Measurements from ENCODE around the gene SBF1. TPM values are rescaled to one million over a fixed set of nuclear protein-coding genes. Genes with fewer than 3 reads are reported as not detected.

The SBF1 gene
- total and polyA plus RNA-seq, 2 of the 13 experiments (the other 11 are each of a cell fraction or from before 2014, with no cell fraction given), result 31.7 to 40.9 TPM

- TF ChIP-seq HNRNPL (IDR thresholded peaks at IDR 0.05; ENCODE audit: low read depth, low read length) (peak; percentile 80), TAF15 (IDR thresholded peaks at IDR 0.05; ENCODE audit: low read depth, low read length, poor library complexity, severe bottlenecking) (peak; percentile 37), ZBTB7B (CRISPR knock-in tag; IDR thresholded peaks at IDR 0.05) (no peak), RBFOX2 (IDR thresholded peaks at IDR 0.05; ENCODE audit: low read depth, low read length) (peak; percentile 71), DMTF1 (CRISPR knock-in tag; IDR thresholded peaks at IDR 0.05) (no peak), ATF2 (CRISPR knock-in tag; IDR thresholded peaks at IDR 0.05) (no peak), HMG20B (CRISPR knock-in tag; conservative IDR thresholded peaks at IDR 0.05) (no peak), ZNF777 (CRISPR knock-in tag; IDR thresholded peaks at IDR 0.05) (no peak)
Observed at GRCh38 chr22:50443801-50444625, 30.8 kb downstream of the SBF1 start (continued).

DNA sequence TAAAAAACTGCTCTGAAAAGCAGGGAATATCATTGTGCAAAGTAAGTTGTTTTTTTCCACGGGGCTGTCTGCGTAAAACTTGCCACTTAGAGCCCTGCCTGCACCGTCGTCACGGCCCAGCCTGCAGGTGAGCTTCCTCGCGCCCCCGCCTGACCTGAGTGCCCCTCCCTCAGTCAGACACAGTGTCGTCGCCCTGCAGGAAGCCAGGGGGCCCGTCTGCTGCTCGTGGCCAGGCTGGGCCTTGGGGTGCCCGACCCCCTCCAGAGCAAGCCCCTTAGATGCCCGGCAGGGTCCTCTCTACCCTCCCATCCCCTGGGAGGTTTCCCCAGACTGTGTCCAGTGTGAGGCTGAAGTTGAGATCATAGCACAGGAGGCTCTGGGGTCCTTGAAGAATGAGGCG, 31.6 kb downstream of the SBF1 start:
- no peaks in the 10 kb centered on the region for H3K27me3 ChIP-seq (ENCODE audit: control insufficient read depth in 1 of 2, insufficient read depth in 2 of 2, low read length in 2 of 2)
- in situ Hi-C loops (cut with HindIII; ENCODE audit: extremely low pct_ligation_motif_present, low pct_unique_long_range_greater_than_20kb) (no loop called here), intact Hi-C loops (cut with micrococcal nuclease; ENCODE audit: unreplicated experiment) (no loop called here)
- no peak overlapping the region for H3K27ac ChIP-seq (ENCODE audit: extremely low read length, insufficient read depth, low read length)
- TF ChIP-seq, protein P1, sequence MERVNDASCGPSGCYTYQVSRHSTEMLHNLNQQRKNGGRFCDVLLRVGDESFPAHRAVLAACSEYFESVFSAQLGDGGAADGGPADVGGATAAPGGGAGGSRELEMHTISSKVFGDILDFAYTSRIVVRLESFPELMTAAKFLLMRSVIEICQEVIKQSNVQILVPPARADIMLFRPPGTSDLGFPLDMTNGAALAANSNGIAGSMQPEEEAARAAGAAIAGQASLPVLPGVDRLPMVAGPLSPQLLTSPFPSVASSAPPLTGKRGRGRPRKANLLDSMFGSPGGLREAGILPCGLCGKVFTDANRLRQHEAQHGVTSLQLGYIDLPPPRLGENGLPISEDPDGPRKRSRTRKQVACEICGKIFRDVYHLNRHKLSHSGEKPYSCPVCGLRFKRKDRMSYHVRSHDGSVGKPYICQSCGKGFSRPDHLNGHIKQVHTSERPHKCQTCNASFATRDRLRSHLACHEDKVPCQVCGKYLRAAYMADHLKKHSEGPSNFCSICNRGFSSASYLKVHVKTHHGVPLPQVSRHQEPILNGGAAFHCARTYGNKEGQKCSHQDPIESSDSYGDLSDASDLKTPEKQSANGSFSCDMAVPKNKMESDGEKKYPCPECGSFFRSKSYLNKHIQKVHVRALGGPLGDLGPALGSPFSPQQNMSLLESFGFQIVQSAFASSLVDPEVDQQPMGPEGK (CRISPR knock-in tag; IDR thresholded peaks at IDR 0.05), result 0 out of 2 replicates have a peak, but pooled peaks have one; percentile 42
- peak in 1 of 2 experiments; percentile 7; a peak in 1 of 4 replicates for TF ChIP-seq POLR2A (IDR thresholded peaks at IDR 0.05; ENCODE audit: insufficient read depth in 1 of 2, low read depth in 2 of 2, low read length in 2 of 2)
- no peak for TF ChIP-seq PAF1 (CRISPR knock-in tag; IDR thresholded peaks at IDR 0.05)
- H3K4me3 ChIP-seq (replicated peaks in 1 of 3; ENCODE audit: insufficient read depth in 1 of 3, low read depth in 2 of 3, low read length in 3 of 3), result no peak overlapping the region
- no peaks in the 10 kb centered on the region for H3K79me2 ChIP-seq (ENCODE audit: insufficient read depth, low read length)
- peaks cover 4% of the 10 kb centered on the region; the same call in 1 of the 2 replicates for H4K20me1 ChIP-seq (ENCODE audit: insufficient read depth, low read length)
- H3K9ac ChIP-seq (ENCODE audit: insufficient read depth, low read depth, low read length), result no peak overlapping the region
- 93% methylated on average over 12 of the region's 15 CpGs for WGBS (ENCODE audit: low lambda C conversion rate)
- TSS peak; percentile 54 for BruUV-seq (replicated peaks)
- no peak for FAIRE-seq
- H3K4me2 ChIP-seq (ENCODE audit: low read depth, low read length), result no peak overlapping the region
- POLR2A ChIA-PET, result no interaction called here
- no peak for ATAC-seq
- no peak for DNase-seq (ENCODE audit: low spot score)
- H3K36me3 ChIP-seq (replicated peaks in 1 of 2; ENCODE audit: control insufficient read depth in 1 of 2, insufficient read depth in 2 of 2, low read length in 2 of 2), result peaks cover 41 to 52% of the 10 kb centered on the region in 2 experiments; a peak in 4 of 5 replicates
- CTCF ChIA-PET (ENCODE audit: low intra/inter-chr PET ratio, low total read pairs), result no interaction called here
- H3K4me1 ChIP-seq (ENCODE audit: insufficient read depth, low read length), result no peaks in the 10 kb centered on the region; the same call in 1 of the 2 replicates
- H2AFZ ChIP-seq (ENCODE audit: low read length), result no peak overlapping the region
- no peaks in the 10 kb centered on the region for H3K9me3 ChIP-seq (ENCODE audit: low read length)

Measured in HepG2 (cell line).